ENCODE measurements around the gene GSDMA. TPM values are rescaled to one million over a fixed set of nuclear protein-coding genes. Genes with fewer than 3 reads are reported as not detected.

Gene GSDMA
- total RNA-seq, 1 donor from 2014 or later, result not detected

DNA sequence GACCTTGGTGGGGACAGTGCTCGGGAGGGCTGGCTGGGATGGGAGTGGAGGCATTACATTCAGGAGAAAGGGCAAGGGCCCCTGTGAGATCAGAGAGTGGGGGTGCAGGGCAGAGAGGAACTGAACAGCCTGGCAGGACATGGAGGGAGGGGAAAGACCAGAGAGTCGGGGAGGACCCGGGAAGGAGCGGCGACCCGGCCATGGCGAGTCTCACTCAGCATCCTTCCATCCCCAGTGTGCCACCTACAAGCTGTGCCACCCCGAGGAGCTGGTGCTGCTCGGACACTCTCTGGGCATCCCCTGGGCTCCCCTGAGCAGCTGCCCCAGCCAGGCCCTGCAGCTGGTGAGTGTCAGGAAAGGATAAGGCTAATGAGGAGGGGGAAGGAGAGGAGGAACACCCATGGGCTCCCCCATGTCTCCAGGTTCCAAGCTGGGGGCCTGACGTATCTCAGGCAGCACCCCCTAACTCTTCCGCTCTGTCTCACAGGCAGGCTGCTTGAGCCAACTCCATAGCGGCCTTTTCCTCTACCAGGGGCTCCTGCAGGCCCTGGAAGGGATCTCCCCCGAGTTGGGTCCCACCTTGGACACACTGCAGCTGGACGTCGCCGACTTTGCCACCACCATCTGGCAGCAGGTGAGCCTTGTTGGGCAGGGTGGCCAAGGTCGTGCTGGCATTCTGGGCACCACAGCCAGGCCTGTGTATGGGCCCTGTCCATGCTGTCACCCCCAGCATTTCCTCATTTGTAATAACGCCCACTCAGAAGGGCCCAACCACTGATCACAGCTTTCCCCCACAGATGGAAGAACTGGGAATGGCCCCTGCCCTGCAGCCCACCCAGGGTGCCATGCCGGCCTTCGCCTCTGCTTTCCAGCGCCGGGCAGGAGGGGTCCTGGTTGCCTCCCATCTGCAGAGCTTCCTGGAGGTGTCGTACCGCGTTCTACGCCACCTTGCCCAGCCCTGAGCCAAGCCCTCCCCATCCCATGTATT is 53.5 kb downstream of the GSDMA start:
- TF ChIP-seq EZH2 (IDR thresholded peaks at IDR 0.05; ENCODE audit: insufficient read depth, low read length), result no peak
- TF ChIP-seq, protein P1, sequence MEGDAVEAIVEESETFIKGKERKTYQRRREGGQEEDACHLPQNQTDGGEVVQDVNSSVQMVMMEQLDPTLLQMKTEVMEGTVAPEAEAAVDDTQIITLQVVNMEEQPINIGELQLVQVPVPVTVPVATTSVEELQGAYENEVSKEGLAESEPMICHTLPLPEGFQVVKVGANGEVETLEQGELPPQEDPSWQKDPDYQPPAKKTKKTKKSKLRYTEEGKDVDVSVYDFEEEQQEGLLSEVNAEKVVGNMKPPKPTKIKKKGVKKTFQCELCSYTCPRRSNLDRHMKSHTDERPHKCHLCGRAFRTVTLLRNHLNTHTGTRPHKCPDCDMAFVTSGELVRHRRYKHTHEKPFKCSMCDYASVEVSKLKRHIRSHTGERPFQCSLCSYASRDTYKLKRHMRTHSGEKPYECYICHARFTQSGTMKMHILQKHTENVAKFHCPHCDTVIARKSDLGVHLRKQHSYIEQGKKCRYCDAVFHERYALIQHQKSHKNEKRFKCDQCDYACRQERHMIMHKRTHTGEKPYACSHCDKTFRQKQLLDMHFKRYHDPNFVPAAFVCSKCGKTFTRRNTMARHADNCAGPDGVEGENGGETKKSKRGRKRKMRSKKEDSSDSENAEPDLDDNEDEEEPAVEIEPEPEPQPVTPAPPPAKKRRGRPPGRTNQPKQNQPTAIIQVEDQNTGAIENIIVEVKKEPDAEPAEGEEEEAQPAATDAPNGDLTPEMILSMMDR (IDR thresholded peaks at IDR 0.05; ENCODE audit: insufficient read depth, low read depth, low read length), result no peak
- peaks cover 9% of the 10 kb centered on the region for H3K4me1 Mint-ChIP-seq (ENCODE audit: low read depth, unreplicated experiment)
- Histone ChIP-seq H3K27me3 (ENCODE audit: insufficient read depth, low read length) (no peaks in the 10 kb centered on the region), H3K27ac (ENCODE audit: low read depth, low read length) (no peak overlapping the region), H4K20me1 (ENCODE audit: insufficient read depth, low read length) (peaks cover 4% of the 10 kb centered on the region), H3K9ac (ENCODE audit: low read length) (no peak overlapping the region), H3K4me2 (ENCODE audit: low read length) (no peak overlapping the region), H2AFZ (ENCODE audit: low read depth, low read length) (no peak overlapping the region), H3K36me3 (ENCODE audit: insufficient read depth, low read length) (no peaks in the 10 kb centered on the region), H3K79me2 (ENCODE audit: insufficient read depth, low read length) (no peaks in the 10 kb centered on the region), H3K4me3 (ENCODE audit: insufficient read depth, low read depth, low read length) (no peak overlapping the region), H3K4me1 (ENCODE audit: insufficient read depth, low read length) (peaks cover 32% of the 10 kb centered on the region), H3K9me3 (ENCODE audit: insufficient read depth, low read depth, low read length) (no peaks in the 10 kb centered on the region)
- H3K36me3 Mint-ChIP-seq (ENCODE audit: low read depth, unreplicated experiment), result peaks cover 12% of the 10 kb centered on the region
- H3K27ac Mint-ChIP-seq (ENCODE audit: unreplicated experiment), result no peak overlapping the region
- no peaks in the 10 kb centered on the region for H3K27me3 Mint-ChIP-seq (ENCODE audit: low read depth, unreplicated experiment)
- DNase-seq (ENCODE audit: low read depth), result no peak
- no peaks in the 10 kb centered on the region for H3K9me3 Mint-ChIP-seq (ENCODE audit: unreplicated experiment)
- H3K4me3 Mint-ChIP-seq (ENCODE audit: unreplicated experiment), result peak overlapping the region; percentile 20
- FAIRE-seq, result no peak

DNA sequence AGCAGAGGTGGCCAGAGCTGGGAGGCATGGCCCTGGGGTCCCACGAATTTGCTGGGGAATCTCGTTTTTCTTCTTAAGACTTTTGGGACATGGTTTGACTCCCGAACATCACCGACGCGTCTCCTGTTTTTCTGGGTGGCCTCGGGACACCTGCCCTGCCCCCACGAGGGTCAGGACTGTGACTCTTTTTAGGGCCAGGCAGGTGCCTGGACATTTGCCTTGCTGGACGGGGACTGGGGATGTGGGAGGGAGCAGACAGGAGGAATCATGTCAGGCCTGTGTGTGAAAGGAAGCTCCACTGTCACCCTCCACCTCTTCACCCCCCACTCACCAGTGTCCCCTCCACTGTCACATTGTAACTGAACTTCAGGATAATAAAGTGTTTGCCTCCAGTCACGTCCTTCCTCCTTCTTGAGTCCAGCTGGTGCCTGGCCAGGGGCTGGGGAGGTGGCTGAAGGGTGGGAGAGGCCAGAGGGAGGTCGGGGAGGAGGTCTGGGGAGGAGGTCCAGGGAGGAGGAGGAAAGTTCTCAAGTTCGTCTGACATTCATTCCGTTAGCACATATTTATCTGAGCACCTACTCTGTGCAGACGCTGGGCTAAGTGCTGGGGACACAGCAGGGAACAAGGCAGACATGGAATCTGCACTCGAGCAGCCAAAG is 54.7 kb downstream of the GSDMA start:
- Mint-ChIP-seq H3K27ac (ENCODE audit: unreplicated experiment) (no peak overlapping the region), H3K36me3 (ENCODE audit: low read depth, unreplicated experiment) (peaks cover 13% of the 10 kb centered on the region), H3K27me3 (ENCODE audit: low read depth, unreplicated experiment) (no peaks in the 10 kb centered on the region), H3K4me1 (ENCODE audit: low read depth, unreplicated experiment) (peaks cover 13% of the 10 kb centered on the region), H3K4me3 (ENCODE audit: unreplicated experiment) (no peak overlapping the region), H3K9me3 (ENCODE audit: unreplicated experiment) (no peaks in the 10 kb centered on the region)
- FAIRE-seq (no peak), DNase-seq (ENCODE audit: low read depth) (no peak)
- Histone ChIP-seq H3K4me3 (ENCODE audit: insufficient read depth, low read depth, low read length) (no peak overlapping the region), H3K27ac (ENCODE audit: low read depth, low read length) (no peak overlapping the region), H3K4me1 (ENCODE audit: insufficient read depth, low read length) (peaks cover 40% of the 10 kb centered on the region), H3K36me3 (ENCODE audit: insufficient read depth, low read length) (peaks cover 7% of the 10 kb centered on the region), H3K79me2 (ENCODE audit: insufficient read depth, low read length) (no peaks in the 10 kb centered on the region), H4K20me1 (ENCODE audit: insufficient read depth, low read length) (peaks cover 4% of the 10 kb centered on the region), H2AFZ (ENCODE audit: low read depth, low read length) (no peak overlapping the region), H3K9me3 (ENCODE audit: insufficient read depth, low read depth, low read length) (no peaks in the 10 kb centered on the region), H3K27me3 (ENCODE audit: insufficient read depth, low read length) (no peaks in the 10 kb centered on the region), H3K4me2 (ENCODE audit: low read length) (peak overlapping the region; percentile 61), H3K9ac (ENCODE audit: low read length) (no peak overlapping the region)
- TF ChIP-seq EZH2 (IDR thresholded peaks at IDR 0.05; ENCODE audit: insufficient read depth, low read length), result no peak

DNA sequence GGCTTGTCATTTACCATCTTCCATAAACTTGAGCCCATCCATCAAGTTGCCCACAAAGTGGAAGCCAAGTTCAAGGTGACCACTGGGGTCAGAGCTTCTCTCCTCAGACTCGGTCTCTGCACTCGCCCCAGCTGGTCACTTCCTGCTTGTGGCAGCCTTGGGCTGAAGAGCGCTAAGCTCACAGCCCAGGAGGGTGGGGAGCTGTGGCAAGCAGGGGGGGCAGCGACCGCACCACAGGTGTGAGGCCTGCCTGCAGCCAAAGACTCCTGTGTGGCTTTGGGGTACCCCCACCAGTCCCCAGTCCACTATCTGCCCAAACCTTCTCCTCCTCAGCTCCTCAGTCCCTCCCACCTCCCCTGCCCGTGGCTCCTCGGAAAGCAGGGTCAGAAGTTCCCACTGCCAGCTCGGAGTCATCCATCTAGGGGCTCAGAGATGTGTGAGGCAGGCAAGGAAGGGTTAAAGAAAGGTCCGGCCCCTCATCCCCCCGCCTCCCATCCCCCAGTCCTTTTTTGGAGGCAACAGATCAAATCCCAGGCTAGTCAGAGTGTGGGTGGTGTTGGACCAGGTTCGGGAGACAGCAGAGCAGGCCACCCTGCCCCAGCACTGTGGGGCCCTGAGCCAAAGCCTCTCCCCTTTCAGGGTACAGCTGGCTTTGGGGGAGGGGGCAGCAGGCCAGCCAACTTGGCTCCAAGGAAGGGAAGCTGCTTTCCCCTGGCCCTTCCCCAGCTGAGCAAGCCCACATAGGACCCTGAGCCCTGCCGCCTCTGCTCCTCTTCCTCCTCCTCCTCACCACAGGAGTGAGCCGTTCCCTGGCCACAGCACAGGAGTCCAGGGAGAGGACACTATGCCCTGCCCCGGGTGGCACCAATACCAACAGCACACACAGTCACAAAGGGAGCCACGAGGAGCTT is 55.7 kb downstream of the GSDMA start:
- H3K4me3 Mint-ChIP-seq (ENCODE audit: unreplicated experiment), result no peak overlapping the region
- peaks cover 13% of the 10 kb centered on the region for H3K4me1 Mint-ChIP-seq (ENCODE audit: low read depth, unreplicated experiment)
- H3K9me3 Mint-ChIP-seq (ENCODE audit: unreplicated experiment), result no peaks in the 10 kb centered on the region
- Histone ChIP-seq H3K4me1 (ENCODE audit: insufficient read depth, low read length) (peaks cover 45% of the 10 kb centered on the region), H3K27me3 (ENCODE audit: insufficient read depth, low read length) (no peaks in the 10 kb centered on the region), H3K79me2 (ENCODE audit: insufficient read depth, low read length) (no peaks in the 10 kb centered on the region), H3K9me3 (ENCODE audit: insufficient read depth, low read depth, low read length) (no peaks in the 10 kb centered on the region), H3K4me3 (ENCODE audit: insufficient read depth, low read depth, low read length) (no peak overlapping the region), H2AFZ (ENCODE audit: low read depth, low read length) (no peak overlapping the region), H3K27ac (ENCODE audit: low read depth, low read length) (peak overlapping the region; percentile 56), H4K20me1 (ENCODE audit: insufficient read depth, low read length) (peaks cover 4% of the 10 kb centered on the region), H3K4me2 (ENCODE audit: low read length) (peak overlapping the region; percentile 61), H3K36me3 (ENCODE audit: insufficient read depth, low read length) (peaks cover 7% of the 10 kb centered on the region), H3K9ac (ENCODE audit: low read length) (peak overlapping the region; percentile 39)
- DNase-seq (ENCODE audit: low read depth), result no peak
- no peak for TF ChIP-seq EZH2 (IDR thresholded peaks at IDR 0.05; ENCODE audit: insufficient read depth, low read length)
- TF ChIP-seq, protein P1 (IDR thresholded peaks at IDR 0.05; ENCODE audit: insufficient read depth, low read depth, low read length), result no peak
- no peak for FAIRE-seq
- H3K27me3 Mint-ChIP-seq (ENCODE audit: low read depth, unreplicated experiment), result no peaks in the 10 kb centered on the region
- H3K36me3 Mint-ChIP-seq (ENCODE audit: low read depth, unreplicated experiment), result peaks cover 13% of the 10 kb centered on the region
- no peak overlapping the region for H3K27ac Mint-ChIP-seq (ENCODE audit: unreplicated experiment)

All from astrocyte (in vitro differentiated cells and primary cell).